WTC11 (cell line): ENCODE measurements around the gene KRTAP13-3. TPM values are rescaled to one million over a fixed set of nuclear protein-coding genes. Genes with fewer than 3 reads are reported as not detected.

Source experiments
- ATAC-seq: fragments of 200-7000 bp; cut with Tn5 transposase; 2 replicates; pipeline ENCODE4 v1.10.0; 2021; ENCODE audit warnings: mild to moderate bottlenecking, moderate library complexity
- CTCF ChIA-PET: fragments of 300-600 bp; sonication (Branson Sonifier 250); formaldehyde crosslinking; loops from one replicate; lab custom pipeline; 2021; ENCODE audit warnings: antibody characterized with exemption; lab: Charles Lee
- POLR2A ChIA-PET: fragments of 350-600 bp; sonication (Branson Sonifier 250); formaldehyde crosslinking; loops from one replicate; lab custom pipeline; 2021; ENCODE audit warnings: antibody characterized with exemption; lab: Charles Lee
- DNase-seq: peaks from one replicate; pipeline ENCODE4 v3.0.0; 2021; ENCODE audit warnings: low spot score
- H3K27ac Mint-ChIP-seq: 2 replicates; pipeline ENCODE4 v1.8.0; 2021; ENCODE audit warnings: mixed read lengths
- H3K27me3 Mint-ChIP-seq: 2 replicates; pipeline ENCODE4 v1.8.0; 2021; ENCODE audit warnings: low read depth, mild to moderate bottlenecking, moderate library complexity, mixed read lengths
- H3K36me3 Mint-ChIP-seq: 2 replicates; pipeline ENCODE4 v1.8.0; 2021; ENCODE audit warnings: mixed read lengths
- H3K4me1 Mint-ChIP-seq: 2 replicates; pipeline ENCODE4 v1.8.0; 2022; ENCODE audit warnings: mixed read lengths
- H3K4me3 Mint-ChIP-seq: 2 replicates; pipeline ENCODE4 v1.8.0; 2021; ENCODE audit warnings: mild to moderate bottlenecking, moderate library complexity, mixed read lengths
- H3K9me3 Mint-ChIP-seq: 2 replicates; pipeline ENCODE4 v1.8.0; 2021; ENCODE audit warnings: mixed read lengths
- CREM ChIP-seq: sonication (generic); formaldehyde crosslinking; IDR thresholded peaks from 2 replicates; pipeline ENCODE4 v1.8.1; 2022; ENCODE audit warnings: mild to moderate bottlenecking, missing genetic modification reagents, moderate library complexity
- FOXK1 ChIP-seq: sonication (generic); formaldehyde crosslinking; IDR thresholded peaks from 2 replicates; pipeline ENCODE4 v1.8.0; 2022; ENCODE audit warnings: mild to moderate bottlenecking, moderate library complexity, missing genetic modification reagents
- GABPB1 ChIP-seq: sonication (generic); formaldehyde crosslinking; IDR thresholded peaks from 2 replicates; pipeline ENCODE4 v1.8.1; 2023; ENCODE audit warnings: mild to moderate bottlenecking, missing genetic modification reagents
- JAZF1 ChIP-seq: fragments of 250-450 bp; sonication (Bioruptor Pico); IDR thresholded peaks from 2 replicates; pipeline ENCODE4 v1.9.0; 2021; ENCODE audit warnings: moderate library complexity, mild to moderate bottlenecking, inconsistent platforms
- KAT7 ChIP-seq: sonication (generic); formaldehyde crosslinking; IDR thresholded peaks from 2 replicates; pipeline ENCODE4 v1.8.1; 2023; ENCODE audit warnings: missing genetic modification reagents, mild to moderate bottlenecking, borderline replicate concordance
- PRRX2 ChIP-seq: fragments of 250-450 bp; sonication (Bioruptor Pico); IDR thresholded peaks from 2 replicates; pipeline ENCODE4 v1.8.0; 2021; ENCODE audit warnings: mild to moderate bottlenecking
- TEAD1 ChIP-seq: sonication (generic); formaldehyde crosslinking; IDR thresholded peaks from 2 replicates; pipeline ENCODE4 v1.8.0; 2022; ENCODE audit warnings: mild to moderate bottlenecking, missing genetic modification reagents
- total RNA-seq: library from RNA; stranded (reverse); gene quantifications from 3 replicates; pipeline ENCODE4 v1.2.3, GENCODE V29; 2021
- TF ChIP-seq, protein P1 (sequence below): sonication (generic); formaldehyde crosslinking; IDR thresholded peaks from 2 replicates; pipeline ENCODE4 v1.8.0; 2023; ENCODE audit warnings: mild to moderate bottlenecking, missing genetic modification reagents
- TF ChIP-seq, protein P2 (sequence below): fragments of 200-600 bp; IDR thresholded peaks from 2 replicates; pipeline ENCODE4 v1.8.0; 2022; ENCODE audit warnings: antibody characterized with exemption
- TF ChIP-seq, protein P3 (sequence below): sonication (generic); formaldehyde crosslinking; IDR thresholded peaks from 2 replicates; pipeline ENCODE4 v1.8.0; 2022; ENCODE audit warnings: missing genetic modification reagents
- TF ChIP-seq, protein P4 (sequence below): sonication (generic); formaldehyde crosslinking; conservative IDR thresholded peaks from 2 replicates; pipeline ENCODE4 v1.8.1; 2023; ENCODE audit warnings: mild to moderate bottlenecking, low read depth, missing genetic modification reagents, moderate library complexity

KRTAP13-3 gene
- total RNA-seq, 1 experiment from 2014 or later, result not detected

DNA sequence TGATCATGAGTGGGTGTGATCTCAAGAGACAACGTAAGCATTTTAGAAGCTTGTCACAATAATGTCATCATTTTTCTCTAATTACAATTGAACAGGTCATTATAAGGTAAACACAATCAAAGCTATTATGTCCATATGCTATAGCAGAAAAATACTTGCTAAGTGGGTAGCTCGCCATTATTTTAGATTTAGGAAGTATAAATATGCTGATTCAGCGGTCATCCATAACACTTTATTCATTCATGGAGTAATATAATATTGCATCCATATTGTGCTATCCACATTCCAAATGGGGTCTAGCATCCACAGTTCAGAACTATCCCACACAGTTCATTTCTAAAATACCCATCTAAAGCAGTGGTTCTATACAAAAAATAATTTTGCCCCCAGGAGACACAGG lies 22.8 kb upstream of the KRTAP13-3 start (continued):
- TF ChIP-seq, protein P1, sequence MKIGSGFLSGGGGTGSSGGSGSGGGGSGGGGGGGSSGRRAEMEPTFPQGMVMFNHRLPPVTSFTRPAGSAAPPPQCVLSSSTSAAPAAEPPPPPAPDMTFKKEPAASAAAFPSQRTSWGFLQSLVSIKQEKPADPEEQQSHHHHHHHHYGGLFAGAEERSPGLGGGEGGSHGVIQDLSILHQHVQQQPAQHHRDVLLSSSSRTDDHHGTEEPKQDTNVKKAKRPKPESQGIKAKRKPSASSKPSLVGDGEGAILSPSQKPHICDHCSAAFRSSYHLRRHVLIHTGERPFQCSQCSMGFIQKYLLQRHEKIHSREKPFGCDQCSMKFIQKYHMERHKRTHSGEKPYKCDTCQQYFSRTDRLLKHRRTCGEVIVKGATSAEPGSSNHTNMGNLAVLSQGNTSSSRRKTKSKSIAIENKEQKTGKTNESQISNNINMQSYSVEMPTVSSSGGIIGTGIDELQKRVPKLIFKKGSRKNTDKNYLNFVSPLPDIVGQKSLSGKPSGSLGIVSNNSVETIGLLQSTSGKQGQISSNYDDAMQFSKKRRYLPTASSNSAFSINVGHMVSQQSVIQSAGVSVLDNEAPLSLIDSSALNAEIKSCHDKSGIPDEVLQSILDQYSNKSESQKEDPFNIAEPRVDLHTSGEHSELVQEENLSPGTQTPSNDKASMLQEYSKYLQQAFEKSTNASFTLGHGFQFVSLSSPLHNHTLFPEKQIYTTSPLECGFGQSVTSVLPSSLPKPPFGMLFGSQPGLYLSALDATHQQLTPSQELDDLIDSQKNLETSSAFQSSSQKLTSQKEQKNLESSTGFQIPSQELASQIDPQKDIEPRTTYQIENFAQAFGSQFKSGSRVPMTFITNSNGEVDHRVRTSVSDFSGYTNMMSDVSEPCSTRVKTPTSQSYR (CRISPR knock-in tag), result no peak
- TF ChIP-seq, protein P2, sequence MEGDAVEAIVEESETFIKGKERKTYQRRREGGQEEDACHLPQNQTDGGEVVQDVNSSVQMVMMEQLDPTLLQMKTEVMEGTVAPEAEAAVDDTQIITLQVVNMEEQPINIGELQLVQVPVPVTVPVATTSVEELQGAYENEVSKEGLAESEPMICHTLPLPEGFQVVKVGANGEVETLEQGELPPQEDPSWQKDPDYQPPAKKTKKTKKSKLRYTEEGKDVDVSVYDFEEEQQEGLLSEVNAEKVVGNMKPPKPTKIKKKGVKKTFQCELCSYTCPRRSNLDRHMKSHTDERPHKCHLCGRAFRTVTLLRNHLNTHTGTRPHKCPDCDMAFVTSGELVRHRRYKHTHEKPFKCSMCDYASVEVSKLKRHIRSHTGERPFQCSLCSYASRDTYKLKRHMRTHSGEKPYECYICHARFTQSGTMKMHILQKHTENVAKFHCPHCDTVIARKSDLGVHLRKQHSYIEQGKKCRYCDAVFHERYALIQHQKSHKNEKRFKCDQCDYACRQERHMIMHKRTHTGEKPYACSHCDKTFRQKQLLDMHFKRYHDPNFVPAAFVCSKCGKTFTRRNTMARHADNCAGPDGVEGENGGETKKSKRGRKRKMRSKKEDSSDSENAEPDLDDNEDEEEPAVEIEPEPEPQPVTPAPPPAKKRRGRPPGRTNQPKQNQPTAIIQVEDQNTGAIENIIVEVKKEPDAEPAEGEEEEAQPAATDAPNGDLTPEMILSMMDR, result no peak
- TF ChIP-seq, protein P3, sequence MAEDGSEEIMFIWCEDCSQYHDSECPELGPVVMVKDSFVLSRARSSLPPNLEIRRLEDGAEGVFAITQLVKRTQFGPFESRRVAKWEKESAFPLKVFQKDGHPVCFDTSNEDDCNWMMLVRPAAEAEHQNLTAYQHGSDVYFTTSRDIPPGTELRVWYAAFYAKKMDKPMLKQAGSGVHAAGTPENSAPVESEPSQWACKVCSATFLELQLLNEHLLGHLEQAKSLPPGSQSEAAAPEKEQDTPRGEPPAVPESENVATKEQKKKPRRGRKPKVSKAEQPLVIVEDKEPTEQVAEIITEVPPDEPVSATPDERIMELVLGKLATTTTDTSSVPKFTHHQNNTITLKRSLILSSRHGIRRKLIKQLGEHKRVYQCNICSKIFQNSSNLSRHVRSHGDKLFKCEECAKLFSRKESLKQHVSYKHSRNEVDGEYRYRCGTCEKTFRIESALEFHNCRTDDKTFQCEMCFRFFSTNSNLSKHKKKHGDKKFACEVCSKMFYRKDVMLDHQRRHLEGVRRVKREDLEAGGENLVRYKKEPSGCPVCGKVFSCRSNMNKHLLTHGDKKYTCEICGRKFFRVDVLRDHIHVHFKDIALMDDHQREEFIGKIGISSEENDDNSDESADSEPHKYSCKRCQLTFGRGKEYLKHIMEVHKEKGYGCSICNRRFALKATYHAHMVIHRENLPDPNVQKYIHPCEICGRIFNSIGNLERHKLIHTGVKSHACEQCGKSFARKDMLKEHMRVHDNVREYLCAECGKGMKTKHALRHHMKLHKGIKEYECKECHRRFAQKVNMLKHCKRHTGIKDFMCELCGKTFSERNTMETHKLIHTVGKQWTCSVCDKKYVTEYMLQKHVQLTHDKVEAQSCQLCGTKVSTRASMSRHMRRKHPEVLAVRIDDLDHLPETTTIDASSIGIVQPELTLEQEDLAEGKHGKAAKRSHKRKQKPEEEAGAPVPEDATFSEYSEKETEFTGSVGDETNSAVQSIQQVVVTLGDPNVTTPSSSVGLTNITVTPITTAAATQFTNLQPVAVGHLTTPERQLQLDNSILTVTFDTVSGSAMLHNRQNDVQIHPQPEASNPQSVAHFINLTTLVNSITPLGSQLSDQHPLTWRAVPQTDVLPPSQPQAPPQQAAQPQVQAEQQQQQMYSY (CRISPR knock-in tag), result no peak

DNA sequence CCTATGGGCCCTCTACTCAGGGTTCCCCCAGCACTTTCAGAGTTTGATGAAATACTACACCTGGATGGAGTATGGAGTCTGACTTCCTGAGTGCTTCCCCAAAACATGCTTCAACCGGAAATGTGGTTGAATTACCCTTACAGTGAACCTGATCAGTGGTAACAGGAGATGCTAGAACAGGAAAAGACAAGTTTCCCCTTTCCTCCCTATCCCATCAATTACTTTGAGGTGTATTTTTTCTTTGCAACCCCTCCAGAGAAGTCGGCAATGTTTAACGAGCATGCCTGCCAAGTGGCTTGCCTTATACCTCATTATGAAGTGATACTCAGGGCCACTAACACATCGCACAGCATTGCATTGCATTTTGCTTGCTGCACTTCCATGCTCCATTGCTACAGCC lies 21.3 kb upstream of the KRTAP13-3 start:
- no peak for ATAC-seq

DNA sequence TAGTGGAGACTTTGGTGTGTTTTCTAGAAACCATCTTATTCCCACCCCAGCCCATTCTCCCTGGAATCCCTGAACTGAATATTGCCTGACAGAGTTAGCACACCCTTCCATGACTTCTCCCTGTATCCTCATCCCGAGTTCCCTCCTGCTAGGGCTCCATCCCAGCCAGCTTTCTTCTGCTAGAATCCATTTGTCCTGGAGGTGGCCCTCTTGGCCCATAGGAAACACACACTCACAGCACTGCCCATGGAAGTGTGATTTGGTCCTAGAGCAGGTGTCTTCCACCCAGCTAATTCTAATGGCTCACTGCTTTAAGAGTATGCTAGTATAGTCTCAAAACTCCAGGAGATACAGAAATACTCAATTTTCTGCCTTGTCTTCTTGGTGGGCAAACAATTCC lies 18.5 kb upstream of the KRTAP13-3 start:
- POLR2A ChIA-PET, result no interaction called here
- H3K27ac Mint-ChIP-seq, result no peak overlapping the region
- no peak for TF ChIP-seq TEAD1 (CRISPR knock-in tag)
- peaks cover 29% of the 10 kb centered on the region for H3K4me1 Mint-ChIP-seq
- no peaks in the 10 kb centered on the region for H3K27me3 Mint-ChIP-seq
- ATAC-seq (peak; percentile 95), DNase-seq (peak; percentile 31)
- H3K9me3 Mint-ChIP-seq, result no peaks in the 10 kb centered on the region
- H3K4me3 Mint-ChIP-seq, result no peak overlapping the region
- CTCF ChIA-PET, result interaction anchor here (0.6 to 3.3 kb wide), 9 partner anchors 11 to 642 kb away, joined by 3 to 19 read pairs (median 6); no protein-coding TSS in a partner anchor
- H3K36me3 Mint-ChIP-seq, result no peaks in the 10 kb centered on the region

More for the DNA sequence above, 21.3 kb upstream of the KRTAP13-3 start:
- ChIA-PET POLR2A (no interaction called here), CTCF (interaction anchor here (0.8 kb wide), 1 partner anchor 16 kb away, joined by 4 read pairs; no protein-coding TSS in a partner anchor)
- H3K27me3 Mint-ChIP-seq, result no peaks in the 10 kb centered on the region
- H3K9me3 Mint-ChIP-seq, result no peaks in the 10 kb centered on the region
- peaks cover 29% of the 10 kb centered on the region for H3K4me1 Mint-ChIP-seq
- no peak for DNase-seq
- no peak overlapping the region for H3K4me3 Mint-ChIP-seq
- TF ChIP-seq FOXK1, result no peak
- TF ChIP-seq, all 79 proteins: peak for 0
- Mint-ChIP-seq H3K27ac (no peak overlapping the region), H3K36me3 (no peaks in the 10 kb centered on the region)

DNA sequence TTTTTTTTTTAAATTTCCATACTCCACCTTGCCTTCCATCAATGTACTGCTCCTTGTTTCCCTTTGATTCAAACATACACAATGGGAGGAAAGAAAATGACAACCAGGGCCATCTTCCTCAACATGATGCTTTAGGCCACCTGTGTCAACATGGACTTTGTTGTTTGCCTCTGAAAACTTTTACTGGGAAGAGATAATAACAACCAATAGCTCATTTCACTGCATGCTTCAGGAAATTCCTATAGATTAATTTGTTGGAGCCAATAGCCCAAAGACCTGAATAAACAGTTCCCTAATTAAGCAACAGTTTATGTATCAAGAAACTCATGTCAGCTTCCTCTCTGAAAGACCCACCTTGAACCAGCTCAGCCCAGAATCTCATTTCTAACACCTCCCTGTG lies 17.5 kb upstream of the KRTAP13-3 start:
- H3K36me3 Mint-ChIP-seq, result no peaks in the 10 kb centered on the region
- H3K27me3 Mint-ChIP-seq, result no peaks in the 10 kb centered on the region
- DNase-seq (no peak), ATAC-seq (no peak)
- H3K4me1 Mint-ChIP-seq, result peaks cover 29% of the 10 kb centered on the region
- H3K9me3 Mint-ChIP-seq, result no peaks in the 10 kb centered on the region
- H3K27ac Mint-ChIP-seq, result peak overlapping the region; percentile 66
- CTCF ChIA-PET, result interaction anchor here (0.5 to 3.3 kb wide), 8 partner anchors 10 to 969 kb away, joined by 3 to 19 read pairs (median 8); no protein-coding TSS in a partner anchor
- POLR2A ChIA-PET, result no interaction called here
- no peak overlapping the region for H3K4me3 Mint-ChIP-seq
- TF ChIP-seq, protein P1 (CRISPR knock-in tag), result no peak
- TF ChIP-seq CREM (CRISPR knock-in tag) (no peak), KAT7 (CRISPR knock-in tag) (no peak), GABPB1 (CRISPR knock-in tag) (no peak), JAZF1 (CRISPR knock-in tag) (no peak), PRRX2 (no peak)
- TF ChIP-seq, protein P4, sequence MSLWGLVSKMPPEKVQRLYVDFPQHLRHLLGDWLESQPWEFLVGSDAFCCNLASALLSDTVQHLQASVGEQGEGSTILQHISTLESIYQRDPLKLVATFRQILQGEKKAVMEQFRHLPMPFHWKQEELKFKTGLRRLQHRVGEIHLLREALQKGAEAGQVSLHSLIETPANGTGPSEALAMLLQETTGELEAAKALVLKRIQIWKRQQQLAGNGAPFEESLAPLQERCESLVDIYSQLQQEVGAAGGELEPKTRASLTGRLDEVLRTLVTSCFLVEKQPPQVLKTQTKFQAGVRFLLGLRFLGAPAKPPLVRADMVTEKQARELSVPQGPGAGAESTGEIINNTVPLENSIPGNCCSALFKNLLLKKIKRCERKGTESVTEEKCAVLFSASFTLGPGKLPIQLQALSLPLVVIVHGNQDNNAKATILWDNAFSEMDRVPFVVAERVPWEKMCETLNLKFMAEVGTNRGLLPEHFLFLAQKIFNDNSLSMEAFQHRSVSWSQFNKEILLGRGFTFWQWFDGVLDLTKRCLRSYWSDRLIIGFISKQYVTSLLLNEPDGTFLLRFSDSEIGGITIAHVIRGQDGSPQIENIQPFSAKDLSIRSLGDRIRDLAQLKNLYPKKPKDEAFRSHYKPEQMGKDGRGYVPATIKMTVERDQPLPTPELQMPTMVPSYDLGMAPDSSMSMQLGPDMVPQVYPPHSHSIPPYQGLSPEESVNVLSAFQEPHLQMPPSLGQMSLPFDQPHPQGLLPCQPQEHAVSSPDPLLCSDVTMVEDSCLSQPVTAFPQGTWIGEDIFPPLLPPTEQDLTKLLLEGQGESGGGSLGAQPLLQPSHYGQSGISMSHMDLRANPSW (CRISPR knock-in tag), result no peak
